ENCODE measurements around the gene ST7L.

Gene ST7L

DNA sequence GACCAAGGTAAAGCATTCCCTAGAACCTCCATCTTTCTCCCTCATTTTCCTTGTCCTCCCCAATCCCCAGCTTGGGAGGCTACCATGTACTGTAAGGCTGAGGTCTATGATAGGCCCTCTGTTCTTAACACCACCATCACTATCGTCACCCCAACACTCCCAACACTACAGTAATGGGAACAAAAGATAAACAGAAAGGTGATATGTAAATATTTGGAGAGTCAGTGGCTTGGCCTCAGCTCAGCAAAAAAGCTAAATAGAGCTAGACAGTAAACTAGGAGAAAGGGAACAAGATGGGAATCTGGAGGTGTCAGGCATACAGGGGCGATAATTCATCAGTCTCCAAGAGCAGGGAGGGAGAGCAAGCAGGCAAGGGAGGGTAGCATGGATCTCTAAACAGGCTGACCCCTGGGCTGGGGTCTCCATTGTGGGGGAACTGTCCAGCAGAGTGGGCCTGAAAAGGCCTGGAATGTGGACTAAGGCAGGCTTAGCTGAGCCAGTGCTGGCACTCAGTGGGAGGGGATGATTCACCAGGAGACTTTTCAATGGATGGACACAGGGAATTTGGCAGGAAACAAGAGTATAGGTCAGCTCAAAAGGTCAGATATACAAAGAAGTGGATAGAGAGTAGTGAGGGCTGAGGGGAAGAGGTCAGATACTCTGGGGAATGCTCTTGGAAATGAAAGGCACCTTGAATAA lies 103.5 kb downstream of the ST7L start:
- no peak for DNase-seq (ENCODE audit: low spot score)

DNA sequence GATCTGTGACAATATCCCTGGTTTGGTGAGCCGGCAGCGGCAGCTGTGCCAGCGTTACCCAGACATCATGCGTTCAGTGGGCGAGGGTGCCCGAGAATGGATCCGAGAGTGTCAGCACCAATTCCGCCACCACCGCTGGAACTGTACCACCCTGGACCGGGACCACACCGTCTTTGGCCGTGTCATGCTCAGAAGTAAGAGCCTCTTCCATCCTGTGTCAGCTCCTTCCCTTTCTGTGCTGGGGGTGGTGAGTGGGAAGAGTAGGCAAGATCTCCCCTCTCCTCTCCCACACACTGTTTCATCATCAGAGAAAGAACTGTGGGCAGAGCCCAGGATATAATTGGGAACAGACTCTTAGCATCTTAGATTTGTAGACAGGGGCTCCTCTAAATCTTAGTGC lies 104.0 kb downstream of the ST7L start:
- DNase-seq (ENCODE audit: low spot score) = no peak

DNA sequence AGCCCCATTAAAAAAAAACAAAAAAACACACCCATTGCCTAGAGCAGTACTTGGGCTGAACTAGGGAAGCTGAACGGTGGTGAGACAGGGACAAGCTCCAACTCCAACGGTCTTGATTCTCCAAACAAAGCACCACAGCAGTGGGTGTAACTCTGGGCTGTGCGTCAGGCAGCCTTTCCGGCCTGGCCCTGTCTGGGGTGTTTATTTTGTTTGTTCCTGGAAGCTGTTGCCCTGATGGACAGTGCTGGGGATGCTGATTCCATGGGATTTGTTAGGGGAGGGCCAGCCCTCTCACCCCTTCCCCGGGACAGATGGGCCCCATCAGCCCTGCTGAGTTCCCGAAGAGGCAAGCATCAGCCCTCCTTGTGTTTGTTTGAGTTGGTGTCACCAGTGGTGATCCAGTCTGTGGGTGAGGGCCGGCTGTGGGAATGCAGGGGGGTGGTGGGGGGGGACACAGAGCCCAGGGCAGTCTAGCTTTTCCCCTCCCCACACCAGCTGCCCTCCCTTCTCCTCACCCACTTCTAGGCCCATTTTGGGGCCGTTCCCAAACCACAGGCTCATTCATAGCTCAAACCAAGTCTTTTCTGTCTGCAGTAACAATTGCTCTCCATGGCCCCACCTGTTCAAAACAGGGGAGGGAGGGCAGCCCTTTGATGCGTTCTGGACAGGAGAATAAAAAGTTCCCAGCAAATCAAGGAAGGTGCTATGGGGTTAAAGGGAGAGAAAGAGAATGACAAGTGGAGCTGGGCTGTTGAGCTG lies 105.7 kb downstream of the ST7L start:
- no peak for DNase-seq (ENCODE audit: low spot score)

DNA sequence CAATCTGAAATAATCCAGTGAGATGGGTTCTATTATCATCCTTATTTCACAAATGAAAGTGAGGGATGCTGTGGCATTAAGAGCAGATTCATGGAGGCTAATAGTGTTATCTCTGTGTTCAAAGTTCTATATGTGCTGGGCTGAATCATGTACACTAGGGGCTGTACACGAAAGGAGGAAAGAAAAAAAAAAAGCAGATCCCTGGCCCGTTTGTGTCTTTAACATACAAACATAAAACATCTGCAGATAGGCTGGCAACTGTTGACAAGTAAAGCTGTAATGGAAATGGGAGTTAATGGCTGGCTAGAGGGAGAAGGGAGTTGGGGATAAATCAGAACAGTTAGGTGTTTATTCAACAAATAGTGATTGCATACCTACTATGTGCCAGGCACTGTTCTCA lies 107.0 kb downstream of the ST7L start:
- DNase-seq (ENCODE audit: low spot score) = no peak

DNA sequence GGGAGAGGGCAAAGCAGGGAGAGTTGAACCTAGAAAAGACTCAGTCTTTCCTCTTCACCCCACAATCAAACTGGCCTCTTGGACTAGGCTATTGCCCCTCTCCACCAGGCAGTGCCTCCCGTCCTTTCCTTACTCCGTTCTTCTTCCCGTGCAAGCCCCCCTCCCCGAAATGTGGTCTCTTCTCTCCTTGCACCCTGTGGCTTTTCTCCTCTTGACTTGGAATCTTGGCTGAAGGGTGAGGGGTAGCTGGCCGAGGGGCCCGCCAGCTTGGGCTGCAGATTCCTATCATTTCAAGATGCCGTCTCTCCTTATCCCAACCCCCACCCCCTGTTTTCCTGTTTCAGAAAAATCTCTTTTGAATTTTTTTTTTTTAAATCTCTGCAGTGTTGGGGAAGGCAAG lies 108.6 kb downstream of the ST7L start:
- no peak for DNase-seq (ENCODE audit: low spot score)

DNA sequence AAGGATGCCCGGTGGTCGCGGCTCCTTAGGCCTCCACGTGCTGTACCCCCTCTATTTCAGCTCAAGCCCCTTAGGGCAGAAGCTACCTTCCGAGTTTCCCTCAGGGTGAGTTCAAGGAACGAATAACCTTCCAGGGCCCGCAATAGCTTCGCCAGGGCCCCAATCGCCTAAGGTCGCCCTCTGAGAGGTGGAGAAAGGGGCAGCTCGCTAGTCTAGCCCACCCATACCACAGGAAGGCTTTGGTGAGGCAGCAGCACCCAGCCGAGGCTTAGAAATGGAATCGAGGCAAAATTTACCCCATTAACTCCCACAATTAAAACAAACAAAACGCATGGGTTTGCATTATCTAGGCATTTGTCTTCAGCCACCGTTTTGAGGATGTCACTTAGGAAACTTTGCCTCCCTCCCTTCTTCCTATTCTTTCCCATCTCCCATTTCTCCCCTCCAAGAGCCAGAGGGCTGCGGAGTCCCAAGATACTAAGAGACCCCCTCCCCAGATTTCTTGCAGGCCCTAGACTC lies 109.2 kb downstream of the ST7L start:
- no peak for DNase-seq (ENCODE audit: low spot score)

DNA sequence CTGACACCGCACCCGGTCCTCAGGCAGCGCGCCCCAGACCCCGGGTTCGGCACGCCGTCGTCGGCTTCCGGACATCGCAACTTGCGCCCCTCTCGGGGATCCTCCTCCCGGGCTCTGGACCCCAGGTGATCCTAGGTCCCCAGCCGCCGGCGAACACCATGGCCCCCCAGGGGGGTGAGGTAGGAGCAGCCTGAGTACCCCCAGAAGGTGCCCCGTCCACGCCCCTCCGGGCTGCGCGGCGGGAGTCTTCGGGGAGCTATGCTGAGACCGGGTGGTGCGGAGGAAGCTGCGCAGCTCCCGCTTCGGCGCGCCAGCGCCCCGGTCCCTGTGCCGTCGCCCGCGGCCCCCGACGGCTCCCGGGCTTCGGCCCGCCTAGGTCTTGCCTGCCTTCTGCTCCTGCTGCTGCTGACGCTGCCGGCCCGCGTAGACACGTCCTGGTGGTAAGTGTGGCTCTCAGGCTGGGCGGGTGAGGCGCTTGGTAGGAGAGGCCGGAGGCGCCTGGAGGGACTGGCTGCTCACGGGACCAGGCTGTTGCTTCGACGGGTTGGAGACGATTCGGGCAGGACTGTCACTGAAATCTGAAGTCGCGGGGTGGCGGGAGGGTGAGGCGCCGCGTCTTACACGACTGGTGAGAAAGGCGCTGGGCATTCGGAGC lies 109.8 kb downstream of the ST7L start:
- no peak for DNase-seq (ENCODE audit: low spot score)

DNA sequence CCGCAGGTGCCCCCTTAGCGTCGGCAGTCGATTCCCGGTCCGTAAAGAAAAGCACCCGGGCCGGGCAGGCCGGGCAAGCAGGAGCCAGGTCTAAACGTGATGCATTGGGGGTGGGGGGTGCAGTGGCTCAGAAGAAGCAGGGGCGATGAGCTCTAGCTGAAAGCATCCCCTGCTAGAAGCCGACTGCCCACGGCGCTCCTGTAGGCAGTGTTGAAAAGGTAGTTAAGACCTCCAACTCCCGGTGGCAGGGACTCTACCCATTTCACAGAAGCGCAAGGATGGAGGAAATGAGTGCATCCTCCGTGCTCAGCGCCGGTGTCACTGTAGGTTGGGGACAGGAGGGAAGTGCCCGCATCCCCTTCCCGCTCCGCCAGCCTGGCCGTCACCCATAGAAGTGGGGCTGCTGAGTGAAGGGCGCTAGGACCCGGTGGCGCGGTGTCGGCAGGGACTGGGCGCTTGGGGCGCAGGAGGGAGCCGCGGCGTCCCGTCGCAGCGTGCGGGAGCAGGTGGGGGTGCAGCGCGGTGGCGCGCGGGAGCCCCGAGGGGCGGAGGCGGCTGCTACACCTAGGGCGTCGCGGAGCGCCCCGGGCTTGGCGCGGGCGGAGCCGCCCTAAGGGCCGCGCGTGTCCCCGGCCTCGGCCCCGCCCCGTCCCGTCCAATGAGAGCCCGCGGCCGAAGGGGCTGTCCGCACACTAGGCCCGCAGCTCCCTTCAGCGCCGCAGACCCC lies 110.5 kb downstream of the ST7L start, which contains the start of gene WNT2B:
Gene WNT2B, plus strand, starts transcription at position 688 of the 727 bp plus-strand sequence. CDS start 298 bp downstream, outside the sequence.
- DNase-seq (ENCODE audit: low spot score) = peak; percentile 20

DNA sequence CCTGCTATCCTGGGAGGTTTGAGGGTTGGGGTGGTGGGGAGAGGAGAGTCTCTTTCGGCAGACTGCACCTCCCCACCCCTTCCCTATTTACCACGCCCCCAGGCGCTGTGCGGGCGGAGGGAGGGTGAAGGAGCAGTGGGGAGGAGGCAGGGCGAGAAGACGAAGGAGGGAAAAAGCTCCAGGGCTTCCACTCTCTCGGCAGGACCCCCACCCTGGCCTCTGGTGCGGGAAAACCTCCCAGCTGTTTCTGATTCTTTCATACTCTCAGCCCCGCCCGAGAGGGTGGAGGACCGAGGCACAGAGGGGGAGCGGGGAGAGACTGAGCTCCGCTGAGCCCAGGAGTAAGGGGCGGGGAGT lies 111.0 kb downstream of the ST7L start:
- no peak for DNase-seq (ENCODE audit: low spot score)

DNA sequence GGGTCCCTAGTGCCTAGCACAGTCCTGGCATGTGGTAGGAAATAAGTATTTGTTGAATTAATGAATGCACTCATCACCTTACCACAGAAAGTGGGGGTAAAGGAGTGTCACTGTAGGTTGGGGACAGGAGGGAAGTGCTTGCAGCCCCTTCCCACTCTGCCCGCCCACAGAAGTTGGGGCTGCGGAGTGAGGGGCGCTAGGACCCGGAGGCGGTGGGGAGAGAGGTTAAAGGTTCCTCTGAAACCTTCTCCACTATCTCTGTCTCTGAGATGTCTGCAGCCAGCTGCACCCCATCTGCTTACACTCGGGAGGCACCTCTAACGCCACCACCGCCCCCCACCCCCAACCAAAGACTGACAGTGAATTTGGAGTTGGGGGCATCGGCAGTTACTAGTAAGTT lies 111.6 kb downstream of the ST7L start:
- DNase-seq (ENCODE audit: low spot score) = no peak

DNA sequence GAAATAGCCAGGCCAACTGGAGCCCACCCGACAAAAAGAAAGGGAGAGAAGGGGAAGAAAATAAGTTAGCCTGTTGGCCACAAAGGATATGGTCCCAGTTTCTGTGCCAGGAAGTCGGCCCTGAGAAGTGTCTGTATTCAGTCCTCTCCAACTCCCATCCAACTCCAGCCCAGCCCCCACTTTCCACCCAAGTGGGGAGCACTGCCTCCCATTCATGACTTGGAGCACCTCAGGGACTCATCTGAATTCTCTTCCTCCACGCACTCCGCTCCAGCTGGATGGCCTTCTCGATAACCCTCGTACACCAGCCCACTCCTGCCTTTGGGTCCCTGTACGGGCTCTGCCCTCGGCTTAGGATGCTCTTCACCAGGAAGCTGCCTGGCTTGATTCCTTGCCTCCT lies 112.2 kb downstream of the ST7L start:
- no peak for DNase-seq (ENCODE audit: low spot score)

DNA sequence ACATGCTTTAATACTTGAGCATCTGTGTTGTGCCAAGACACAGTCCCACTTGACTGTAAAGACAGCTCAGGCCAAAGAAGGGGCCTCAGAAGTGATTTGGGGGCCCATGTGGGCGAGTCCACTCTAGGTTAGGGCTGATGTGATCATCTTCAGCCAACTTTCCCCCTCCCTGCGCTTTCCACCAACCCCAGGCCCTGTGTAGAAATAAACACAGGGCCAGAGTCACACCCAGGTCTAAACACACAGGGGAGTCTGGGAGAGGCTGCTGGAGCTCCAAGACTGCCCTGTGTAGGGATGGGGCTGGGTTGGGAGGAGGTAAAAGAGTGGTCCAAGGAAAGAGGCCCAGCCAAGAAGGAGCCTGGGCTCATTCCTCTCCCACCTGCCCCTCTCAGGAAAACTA lies 112.6 kb downstream of the ST7L start:
- no peak for DNase-seq (ENCODE audit: low spot score)

DNA sequence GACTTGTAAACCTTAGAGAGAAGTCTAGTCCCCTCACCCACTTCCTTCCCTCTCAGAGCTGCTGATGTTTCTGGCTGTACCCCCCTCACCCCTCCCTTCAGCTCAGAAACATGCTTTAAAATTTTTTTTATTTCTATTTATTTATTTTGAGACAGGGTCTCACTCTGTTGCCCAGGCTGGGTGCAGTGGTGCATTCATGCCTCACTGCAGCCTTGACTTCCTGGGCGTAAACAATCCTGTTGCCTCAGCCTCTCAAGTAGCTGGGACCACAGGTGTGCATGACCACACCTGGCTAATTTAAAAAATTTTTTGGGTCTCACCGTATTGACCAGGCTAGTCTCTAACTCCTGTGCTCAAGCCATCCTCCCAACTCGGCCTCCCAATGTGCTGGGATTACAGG lies 113.1 kb downstream of the ST7L start:
- no peak for DNase-seq (ENCODE audit: low spot score)

DNA sequence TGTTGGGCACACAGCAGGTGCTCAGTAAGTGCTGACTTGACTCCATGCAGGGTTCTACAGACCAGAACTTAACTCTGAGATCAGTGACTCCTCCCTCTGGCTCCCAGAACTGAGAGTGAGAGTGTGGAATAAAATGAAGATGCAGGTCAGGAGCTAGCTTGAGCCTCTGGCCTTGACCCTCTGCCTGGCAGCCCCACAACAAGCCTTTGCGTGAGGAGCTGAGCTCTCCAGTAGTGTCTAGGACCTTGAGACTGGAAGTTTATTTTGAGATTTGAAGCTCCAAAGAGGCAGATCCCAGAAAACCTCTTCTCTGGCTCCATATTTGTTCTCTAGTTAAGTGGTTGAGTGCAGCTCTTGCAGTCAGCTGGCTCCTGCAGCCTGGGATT lies 113.5 kb downstream of the ST7L start:
- no peak for DNase-seq (ENCODE audit: low spot score)

DNA sequence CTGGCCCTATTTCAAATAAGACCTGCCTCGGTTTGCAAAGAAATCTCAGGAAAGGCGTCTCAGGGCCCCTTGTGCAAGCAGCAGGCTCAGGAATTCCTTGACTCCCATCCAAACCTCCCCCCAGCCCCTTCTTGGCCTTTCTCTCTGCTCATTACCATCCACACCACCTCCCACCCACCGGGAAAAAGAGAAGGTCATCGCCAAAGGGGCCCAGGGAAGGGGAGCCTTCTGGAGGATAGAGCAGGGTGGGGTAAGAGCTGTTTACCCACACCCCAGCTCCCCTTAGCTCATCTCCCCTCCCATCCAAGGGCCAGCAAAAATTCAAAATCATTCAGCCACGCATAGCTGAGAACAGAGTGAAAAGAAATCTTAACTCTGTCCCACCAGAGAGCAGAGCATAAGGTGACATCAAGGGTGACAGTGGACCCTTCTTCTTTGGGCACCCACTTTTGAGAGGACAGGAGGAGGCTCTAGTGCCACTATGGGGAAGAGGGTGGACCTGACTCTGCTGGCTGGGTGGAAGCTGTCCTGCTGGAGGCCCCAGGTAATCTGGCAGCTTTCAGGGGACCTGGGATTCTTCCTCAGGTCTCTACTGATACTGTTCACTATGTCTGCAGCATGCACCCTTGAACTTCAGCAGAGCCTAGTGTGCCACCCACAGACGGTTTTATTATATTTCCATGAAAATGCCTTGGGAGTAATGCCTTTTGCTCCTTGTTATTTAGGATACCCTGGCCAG lies 114.1 kb downstream of the ST7L start:
- DNase-seq (ENCODE audit: low spot score) = no peak

DNA sequence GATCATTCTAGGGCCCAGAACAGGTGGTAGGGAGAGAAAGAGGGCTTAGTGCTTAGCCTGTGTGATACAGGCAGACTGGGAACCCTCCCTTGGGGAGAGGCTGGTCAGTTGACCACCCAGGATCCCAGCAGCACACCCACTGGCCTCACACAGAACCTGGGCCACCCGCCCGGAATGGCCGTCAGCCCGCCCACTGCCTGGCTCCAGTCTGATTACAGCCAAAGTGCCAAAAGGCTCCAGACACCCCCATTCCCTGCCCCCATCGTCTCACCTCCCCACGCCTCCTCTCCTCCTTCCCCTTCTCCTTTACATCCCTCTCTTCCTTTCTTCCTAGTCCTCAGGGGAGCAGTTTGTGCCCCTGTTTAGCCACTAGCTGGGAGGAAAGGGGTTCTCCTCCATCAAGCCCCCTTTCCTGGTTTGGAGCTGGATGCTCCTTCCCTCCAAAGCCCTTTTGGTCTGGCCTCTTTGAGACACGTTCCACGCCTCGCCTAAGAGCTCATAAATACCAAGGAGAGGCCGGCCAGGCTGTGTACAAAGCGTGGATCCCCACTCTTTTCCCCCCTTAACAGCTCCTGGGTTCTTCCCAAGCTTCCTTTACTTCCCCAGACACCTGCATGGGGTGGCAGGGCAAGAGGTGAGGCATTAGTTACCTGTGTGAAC lies 114.8 kb downstream of the ST7L start:
- DNase-seq (ENCODE audit: low spot score) = no peak

DNA sequence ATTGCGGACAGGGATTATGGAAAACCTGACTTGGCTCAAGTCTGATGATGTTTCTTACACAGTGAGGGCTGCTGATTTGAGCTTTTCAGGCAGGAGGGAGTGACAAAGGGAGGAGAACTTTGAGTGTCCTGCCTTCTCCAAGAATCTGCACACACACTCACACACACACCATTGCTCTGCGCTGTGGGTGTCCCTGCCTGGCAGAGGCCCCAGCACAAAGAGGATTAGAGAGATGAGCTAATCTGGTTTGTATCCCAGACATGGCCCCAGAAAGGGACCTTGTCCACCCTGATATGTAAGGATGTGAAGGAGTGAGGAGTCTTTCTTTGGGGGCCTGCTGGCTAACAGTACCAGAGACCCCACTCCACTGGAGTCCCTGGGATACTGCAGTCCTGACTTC lies 116.1 kb downstream of the ST7L start:
- DNase-seq (ENCODE audit: low spot score) = no peak

DNA sequence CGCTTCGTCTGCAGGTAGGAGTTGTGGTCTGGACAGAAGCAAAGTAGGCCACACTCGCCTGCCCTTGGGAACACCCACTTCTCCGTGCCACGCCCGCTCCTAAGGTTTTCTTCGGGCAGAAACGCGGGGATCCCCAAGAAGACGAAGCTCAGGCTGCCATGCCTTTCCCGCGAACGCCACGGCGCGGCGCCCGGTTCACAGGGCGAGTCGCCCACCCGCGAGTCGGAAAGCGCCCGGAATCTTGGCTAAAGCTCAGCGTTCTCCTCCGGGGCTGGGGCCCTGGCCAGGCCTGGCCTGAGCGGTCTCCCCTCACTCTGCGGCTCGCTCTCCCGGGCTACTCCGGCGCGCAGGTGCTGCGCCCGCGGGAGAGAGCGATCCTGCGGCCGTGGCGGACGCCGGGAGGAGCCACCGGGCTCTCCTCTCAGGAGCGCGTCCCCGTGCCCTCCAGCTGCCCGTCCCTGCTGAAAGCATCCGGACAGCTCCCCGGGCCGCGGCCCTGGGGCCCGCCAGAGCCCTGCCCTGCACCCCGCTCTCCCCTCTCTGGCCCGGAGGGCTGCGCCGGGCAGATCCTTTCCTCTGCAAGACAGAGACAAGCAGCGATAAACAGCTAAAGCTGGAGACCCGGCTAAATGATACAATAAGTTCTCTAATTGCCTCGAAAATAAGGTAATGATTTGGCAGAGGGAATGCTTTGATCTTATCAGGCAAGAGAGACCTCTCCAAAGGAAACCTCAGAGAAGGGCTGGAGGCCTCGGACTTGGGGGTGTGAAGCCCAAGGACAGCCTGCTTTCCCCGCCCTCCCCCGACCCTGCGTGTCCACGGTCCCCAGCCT lies 116.9 kb downstream of the ST7L start:
- peak; percentile 57 for DNase-seq (ENCODE audit: low spot score)

DNA sequence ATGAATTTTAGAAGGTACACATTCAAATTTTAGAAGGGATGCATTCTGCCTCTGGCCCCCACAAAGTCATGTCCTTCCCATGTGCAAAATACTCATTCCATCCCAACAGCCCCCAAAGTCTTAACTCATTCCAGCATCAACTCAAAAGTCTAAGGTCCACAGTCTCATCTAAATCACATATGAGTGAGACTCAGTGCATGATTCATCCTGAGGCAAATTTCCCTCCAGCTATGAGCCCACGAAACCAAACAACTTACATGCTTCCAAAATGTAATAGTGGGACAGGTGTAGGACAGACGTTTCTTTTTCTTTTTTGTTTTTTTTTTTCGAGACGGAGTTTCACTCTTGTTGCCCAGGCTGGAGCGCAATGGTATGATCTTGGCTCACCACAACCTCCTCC lies 122.7 kb downstream of the ST7L start:
- no peak for DNase-seq (ENCODE audit: low spot score)

DNA sequence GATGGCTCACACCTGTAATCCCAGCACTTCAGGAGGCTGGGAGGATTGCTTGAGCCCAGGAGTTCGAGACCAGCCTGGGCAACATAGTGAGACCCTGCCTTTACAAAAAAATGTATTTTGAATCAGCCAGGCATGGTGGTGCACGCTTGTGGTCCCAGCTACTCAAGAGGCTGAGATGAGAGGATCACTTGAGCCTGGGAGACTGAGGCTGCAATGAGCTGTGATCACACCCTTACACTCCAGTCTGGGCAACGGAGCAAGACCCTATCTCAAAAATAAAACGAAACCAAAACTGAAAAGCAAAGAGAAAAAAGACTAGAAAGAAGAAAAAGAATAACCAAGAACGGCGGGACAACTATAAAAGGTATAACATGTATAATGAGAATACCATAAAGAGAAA lies 125.6 kb downstream of the ST7L start:
- DNase-seq (ENCODE audit: low spot score) = no peak

Data from LoVo (cell line).